ENCODE measurements around the gene TPD52L1.

- TF ChIP-seq, protein P1, sequence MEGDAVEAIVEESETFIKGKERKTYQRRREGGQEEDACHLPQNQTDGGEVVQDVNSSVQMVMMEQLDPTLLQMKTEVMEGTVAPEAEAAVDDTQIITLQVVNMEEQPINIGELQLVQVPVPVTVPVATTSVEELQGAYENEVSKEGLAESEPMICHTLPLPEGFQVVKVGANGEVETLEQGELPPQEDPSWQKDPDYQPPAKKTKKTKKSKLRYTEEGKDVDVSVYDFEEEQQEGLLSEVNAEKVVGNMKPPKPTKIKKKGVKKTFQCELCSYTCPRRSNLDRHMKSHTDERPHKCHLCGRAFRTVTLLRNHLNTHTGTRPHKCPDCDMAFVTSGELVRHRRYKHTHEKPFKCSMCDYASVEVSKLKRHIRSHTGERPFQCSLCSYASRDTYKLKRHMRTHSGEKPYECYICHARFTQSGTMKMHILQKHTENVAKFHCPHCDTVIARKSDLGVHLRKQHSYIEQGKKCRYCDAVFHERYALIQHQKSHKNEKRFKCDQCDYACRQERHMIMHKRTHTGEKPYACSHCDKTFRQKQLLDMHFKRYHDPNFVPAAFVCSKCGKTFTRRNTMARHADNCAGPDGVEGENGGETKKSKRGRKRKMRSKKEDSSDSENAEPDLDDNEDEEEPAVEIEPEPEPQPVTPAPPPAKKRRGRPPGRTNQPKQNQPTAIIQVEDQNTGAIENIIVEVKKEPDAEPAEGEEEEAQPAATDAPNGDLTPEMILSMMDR (IDR thresholded peaks at IDR 0.05; ENCODE audit: poor library complexity), result no peak
- TF ChIP-seq EZH2 (IDR thresholded peaks at IDR 0.05; ENCODE audit: borderline replicate concordance) (no peak), EZH2phosphoT487 (IDR thresholded peaks at IDR 0.05; ENCODE audit: low read depth, severe bottlenecking, unreplicated experiment) (no peak)
Observed at GRCh38 chr6:125222531-125223455, 69.2 kb downstream of the TPD52L1 start.

All from hepatocyte (in vitro differentiated cells).